ENCODE measurements around the gene CCDC197.

The CCDC197 gene

DNA sequence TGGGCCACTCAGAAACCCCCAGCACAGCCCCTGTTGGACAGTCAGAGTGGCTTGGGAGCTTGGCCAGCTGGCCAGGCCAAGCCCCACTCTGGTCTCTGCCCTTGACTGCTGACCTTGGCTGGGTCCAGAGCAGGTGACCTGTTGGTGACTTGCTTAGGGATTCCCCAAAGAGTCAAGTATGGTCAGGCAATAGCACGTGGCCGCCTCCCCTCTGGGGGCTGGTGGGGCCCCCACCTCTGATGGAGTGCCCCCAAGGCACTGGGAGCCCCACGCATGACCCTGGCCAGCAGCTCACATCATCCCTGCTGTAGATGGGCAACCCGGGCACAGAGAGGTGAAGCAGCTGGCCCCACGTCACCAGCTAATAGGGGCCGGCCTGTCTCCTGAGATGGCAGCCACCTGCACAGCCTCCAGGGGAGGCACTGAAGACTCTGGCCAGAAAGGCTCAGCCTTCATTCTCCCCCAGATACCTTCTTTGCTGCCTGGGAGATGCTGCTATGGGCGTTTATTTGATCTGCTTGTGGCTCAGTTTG lies 1.8 kb downstream of the CCDC197 start:
- Histone ChIP-seq H3K9me3 (ENCODE audit: control insufficient read depth, insufficient read depth, low read depth, low read length) (no peaks in the 10 kb centered on the region), H3K27ac (ENCODE audit: extremely low read depth, low read depth, low read length) (no peak overlapping the region), H3K4me1 (ENCODE audit: control insufficient read depth, insufficient read depth, low read length) (no peaks in the 10 kb centered on the region; the same call in 1 of the 2 replicates), H3K4me3 (ENCODE audit: low read depth, low read length) (no peak overlapping the region), H3K36me3 (ENCODE audit: control insufficient read depth in 2 of 2, insufficient read depth in 1 of 2, low read length in 2 of 2) (no peaks in the 10 kb centered on the region)
- ChIA-PET CTCF (interaction anchor here (1.0 to 4.8 kb wide), 4 partner anchors 14 to 181 kb away, joined by 6 to 111 read pairs (median 19); no protein-coding TSS in a partner anchor), POLR2A (no interaction called here)
- TF ChIP-seq, protein P1, sequence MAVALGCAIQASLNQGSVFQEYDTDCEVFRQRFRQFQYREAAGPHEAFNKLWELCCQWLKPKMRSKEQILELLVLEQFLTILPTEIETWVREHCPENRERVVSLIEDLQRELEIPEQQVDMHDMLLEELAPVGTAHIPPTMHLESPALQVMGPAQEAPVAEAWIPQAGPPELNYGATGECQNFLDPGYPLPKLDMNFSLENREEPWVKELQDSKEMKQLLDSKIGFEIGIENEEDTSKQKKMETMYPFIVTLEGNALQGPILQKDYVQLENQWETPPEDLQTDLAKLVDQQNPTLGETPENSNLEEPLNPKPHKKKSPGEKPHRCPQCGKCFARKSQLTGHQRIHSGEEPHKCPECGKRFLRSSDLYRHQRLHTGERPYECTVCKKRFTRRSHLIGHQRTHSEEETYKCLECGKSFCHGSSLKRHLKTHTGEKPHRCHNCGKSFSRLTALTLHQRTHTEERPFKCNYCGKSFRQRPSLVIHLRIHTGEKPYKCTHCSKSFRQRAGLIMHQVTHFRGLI (tag by site-specific recombination; IDR thresholded peaks at IDR 0.05), result no peak
- TF ChIP-seq HOXA7 (CRISPR knock-in tag; IDR thresholded peaks at IDR 0.05; ENCODE audit: borderline replicate concordance), result no peak

DNA sequence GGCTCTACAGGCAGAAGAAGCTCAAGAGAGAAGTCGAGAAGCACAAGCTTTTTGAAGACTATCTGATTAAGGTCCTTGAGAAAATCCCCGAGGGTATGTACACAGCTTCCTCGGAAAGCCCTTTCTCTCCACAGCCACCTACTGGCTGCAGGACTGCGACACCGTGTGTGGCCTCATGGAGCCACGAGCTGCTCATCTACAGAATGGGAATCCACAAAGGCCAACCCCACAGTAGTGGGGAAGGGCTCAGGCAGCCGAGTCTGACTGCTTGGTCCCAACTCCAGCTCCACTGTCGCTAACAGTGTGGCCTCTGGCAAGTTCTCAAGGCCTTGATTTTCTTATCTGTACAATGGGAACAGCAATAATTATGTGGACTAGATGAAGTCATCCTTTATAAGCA lies 2.5 kb downstream of the CCDC197 start:
- Histone ChIP-seq H3K4me3 (ENCODE audit: low read depth, low read length) (no peak overlapping the region), H3K27ac (ENCODE audit: extremely low read depth, low read depth, low read length) (no peak overlapping the region), H3K36me3 (ENCODE audit: control insufficient read depth in 2 of 2, insufficient read depth in 1 of 2, low read length in 2 of 2) (no peaks in the 10 kb centered on the region), H3K9me3 (ENCODE audit: control insufficient read depth, insufficient read depth, low read depth, low read length) (no peaks in the 10 kb centered on the region), H3K4me1 (ENCODE audit: control insufficient read depth, insufficient read depth, low read length) (no peaks in the 10 kb centered on the region; the same call in 1 of the 2 replicates)
- ChIA-PET POLR2A (interaction anchor here (1.1 kb wide), 1 partner anchor 59 kb away, joined by 3 read pairs; no protein-coding TSS in a partner anchor), CTCF (interaction anchor here (0.5 to 4.8 kb wide), 8 partner anchors 7 to 345 kb away, joined by 3 to 111 read pairs (median 8); no protein-coding TSS in a partner anchor)
- TF ChIP-seq ZNF398 (tag by site-specific recombination; IDR thresholded peaks at IDR 0.05) (no peak), GLIS1 (tag by site-specific recombination; IDR thresholded peaks at IDR 0.05) (no peak), MZF1 (tag by site-specific recombination; IDR thresholded peaks at IDR 0.05; ENCODE audit: borderline replicate concordance) (no peak), ZNF362 (tag by site-specific recombination; IDR thresholded peaks at IDR 0.05) (no peak), ZBTB49 (tag by site-specific recombination; IDR thresholded peaks at IDR 0.05; ENCODE audit: low read depth) (no peak), ZNF610 (tag by site-specific recombination; IDR thresholded peaks at IDR 0.05; ENCODE audit: borderline replicate concordance) (no peak), SCRT1 (tag by site-specific recombination; IDR thresholded peaks at IDR 0.05; ENCODE audit: borderline replicate concordance) (no peak), ZNF175 (tag by site-specific recombination; IDR thresholded peaks at IDR 0.05) (no peak), ZNF280C (tag by site-specific recombination; IDR thresholded peaks at IDR 0.05) (no peak), ZNF585B (tag by site-specific recombination; IDR thresholded peaks at IDR 0.05) (no peak), ZNF488 (tag by site-specific recombination; IDR thresholded peaks at IDR 0.05) (no peak)
